NB4 (cell line): ENCODE results near the gene SMPD1.

Source experiments
- MYC ChIP-seq: IDR thresholded peaks from 2 replicates; pipeline ENCODE4 v1.6.1; 2011; ENCODE audit warnings: low read depth, low read length
- POLR2A ChIP-seq: IDR thresholded peaks from 2 replicates; pipeline ENCODE4 v1.6.1; 2011; ENCODE audit warnings: mild to moderate bottlenecking; ENCODE audit not compliant: insufficient read length; ENCODE audit errors: extremely low read depth
- TF ChIP-seq, protein P1 (sequence below): IDR thresholded peaks from one replicate; pipeline ENCODE4 v1.5.1; 2012; ENCODE audit warnings: low read depth, low read length

- TF ChIP-seq MYC, result no peak
- no peak for TF ChIP-seq POLR2A
- TF ChIP-seq, protein P1, sequence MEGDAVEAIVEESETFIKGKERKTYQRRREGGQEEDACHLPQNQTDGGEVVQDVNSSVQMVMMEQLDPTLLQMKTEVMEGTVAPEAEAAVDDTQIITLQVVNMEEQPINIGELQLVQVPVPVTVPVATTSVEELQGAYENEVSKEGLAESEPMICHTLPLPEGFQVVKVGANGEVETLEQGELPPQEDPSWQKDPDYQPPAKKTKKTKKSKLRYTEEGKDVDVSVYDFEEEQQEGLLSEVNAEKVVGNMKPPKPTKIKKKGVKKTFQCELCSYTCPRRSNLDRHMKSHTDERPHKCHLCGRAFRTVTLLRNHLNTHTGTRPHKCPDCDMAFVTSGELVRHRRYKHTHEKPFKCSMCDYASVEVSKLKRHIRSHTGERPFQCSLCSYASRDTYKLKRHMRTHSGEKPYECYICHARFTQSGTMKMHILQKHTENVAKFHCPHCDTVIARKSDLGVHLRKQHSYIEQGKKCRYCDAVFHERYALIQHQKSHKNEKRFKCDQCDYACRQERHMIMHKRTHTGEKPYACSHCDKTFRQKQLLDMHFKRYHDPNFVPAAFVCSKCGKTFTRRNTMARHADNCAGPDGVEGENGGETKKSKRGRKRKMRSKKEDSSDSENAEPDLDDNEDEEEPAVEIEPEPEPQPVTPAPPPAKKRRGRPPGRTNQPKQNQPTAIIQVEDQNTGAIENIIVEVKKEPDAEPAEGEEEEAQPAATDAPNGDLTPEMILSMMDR, result no peak
These were observed 14.2 kb downstream of the SMPD1 start for GRCh38 chr11:6404342-6405051.
